Lung (tissue), 12 donors: ENCODE measurements around the gene MSX1. TPM values are rescaled to one million over a fixed set of nuclear protein-coding genes. Genes with fewer than 3 reads are reported as not detected.

Source experiments
- ATAC-seq: fragments of 200-7000 bp; cut with Tn5 transposase; one replicate; pipeline ENCODE4 v1.9.1; 2020; ENCODE audit warnings: moderate number of reproducible peaks; ENCODE audit not compliant: insufficient read depth, low FRiP score
- DNase-seq, 3 donors: peaks; one replicate each; pipeline ENCODE4 v3.0.0-alpha.2; 2013 to 2017
- H3K27ac ChIP-seq, 2 donors: one replicate each; pipeline ENCODE4 v1.5.1; 2013; ENCODE audit warnings: mild to moderate bottlenecking in 2 of 2, moderate library complexity in 2 of 2, control low read depth in 1 of 2, inconsistent platforms in 1 of 2, low read depth in 1 of 2, low read length in 1 of 2
- H3K27me3 ChIP-seq, 3 donors: one replicate each; pipeline ENCODE4 v1.5.1; 2013; ENCODE audit warnings: low read length in 2 of 3; ENCODE audit not compliant: control insufficient read depth in 3 of 3, insufficient read depth in 3 of 3
- H3K36me3 ChIP-seq, 4 donors: one replicate each; pipeline ENCODE4 v1.5.1; 2013; ENCODE audit warnings: low read length in 4 of 4, mild to moderate bottlenecking in 1 of 4, moderate library complexity in 1 of 4; ENCODE audit not compliant: control insufficient read depth in 4 of 4, insufficient read depth in 4 of 4
- H3K4me1 ChIP-seq, 5 donors: one replicate each; pipeline ENCODE4 v1.5.1; 2013; ENCODE audit warnings: low read length in 5 of 5, mild to moderate bottlenecking in 2 of 5, moderate library complexity in 1 of 5; ENCODE audit not compliant: control insufficient read depth in 5 of 5, insufficient read depth in 5 of 5
- H3K4me3 ChIP-seq: one replicate; pipeline ENCODE4 v1.5.1; 2013; ENCODE audit warnings: mild to moderate bottlenecking, control low read depth, moderate library complexity
- H3K9ac ChIP-seq, 2 donors: one replicate each; pipeline ENCODE4 v1.5.1; 2013; ENCODE audit warnings: low read length in 2 of 2, control low read depth in 1 of 2; ENCODE audit not compliant: insufficient read depth in 1 of 2
- H3K9me3 ChIP-seq, 4 donors: one replicate each; pipeline ENCODE4 v1.5.1; 2013; ENCODE audit warnings: low read length in 3 of 4, mild to moderate bottlenecking in 1 of 4, moderate library complexity in 1 of 4; ENCODE audit not compliant: control insufficient read depth in 4 of 4, insufficient read depth in 3 of 4
- WGBS, 2 donors: extraction: QIAGEN DNeasy Blood & Tissue Kit; methylation state at CpG; one replicate each; pipeline ENCODE4 v1.1.7; 2013; 5-methylcytosine and 5-hydroxymethylcytosine counted together
- polyA plus RNA-seq, 2 donors: library from polyadenylated mRNA; stranded (reverse); fragments of 200-250 nt; gene quantifications; one replicate each; pipeline ENCODE4 v1.2.1, GENCODE V29; 2013
- total RNA-seq, 2 donors: library from RNA; depleted of rRNA in 1 of 2; stranded (reverse); fragments of >200 nt in 1 of 2; gene quantifications; one replicate each; pipeline ENCODE4 v1.2.1, GENCODE V29; 2014 to 2021
- TF ChIP-seq, protein P1 (sequence below): IDR thresholded peaks from 2 replicates; pipeline ENCODE4 v1.5.1; 2012; ENCODE audit warnings: mild to moderate bottlenecking; ENCODE audit errors: control extremely low read depth, extremely low read depth
- donor health status: control.
- donor health status: control.
- donor health status: Bipolar disorder and iron deficiency.
- donor health status: healthy.
- donor health status: DM: yes; HTN: yes; CAD: no.

Gene MSX1
- total and polyA plus RNA-seq, 4 donors = 0.82 to 4.0 (median 2.8) TPM

DNA sequence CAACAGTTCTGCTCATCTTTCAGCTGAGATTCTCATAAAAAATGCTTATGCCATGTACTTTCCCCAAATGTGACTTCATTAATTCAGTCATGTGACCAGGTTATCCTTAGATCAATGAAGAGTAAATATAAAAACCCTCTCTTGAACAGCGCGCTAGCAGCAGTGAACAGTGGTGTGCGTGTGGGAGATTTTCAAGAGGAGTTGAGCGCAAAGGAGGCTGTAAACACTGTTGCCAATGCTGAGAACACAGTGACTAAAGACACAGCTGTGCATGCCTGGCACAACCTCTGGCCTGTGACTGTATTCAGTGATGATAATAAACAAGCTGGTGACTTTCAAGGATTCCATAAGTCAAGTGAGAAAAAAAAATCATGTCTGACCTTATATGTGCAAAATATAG, 25.1 kb downstream of the MSX1 start:
- DNase-seq (no peak), ATAC-seq (no peak)
- no peak overlapping the region for H3K9ac ChIP-seq
- H3K9me3 ChIP-seq = peaks cover 0 to 1% (median 0%) of the 10 kb centered on the region in 4 donors
- no peak overlapping the region for H3K4me3 ChIP-seq
- no peak overlapping the region for H3K27ac ChIP-seq
- TF ChIP-seq, protein P1, sequence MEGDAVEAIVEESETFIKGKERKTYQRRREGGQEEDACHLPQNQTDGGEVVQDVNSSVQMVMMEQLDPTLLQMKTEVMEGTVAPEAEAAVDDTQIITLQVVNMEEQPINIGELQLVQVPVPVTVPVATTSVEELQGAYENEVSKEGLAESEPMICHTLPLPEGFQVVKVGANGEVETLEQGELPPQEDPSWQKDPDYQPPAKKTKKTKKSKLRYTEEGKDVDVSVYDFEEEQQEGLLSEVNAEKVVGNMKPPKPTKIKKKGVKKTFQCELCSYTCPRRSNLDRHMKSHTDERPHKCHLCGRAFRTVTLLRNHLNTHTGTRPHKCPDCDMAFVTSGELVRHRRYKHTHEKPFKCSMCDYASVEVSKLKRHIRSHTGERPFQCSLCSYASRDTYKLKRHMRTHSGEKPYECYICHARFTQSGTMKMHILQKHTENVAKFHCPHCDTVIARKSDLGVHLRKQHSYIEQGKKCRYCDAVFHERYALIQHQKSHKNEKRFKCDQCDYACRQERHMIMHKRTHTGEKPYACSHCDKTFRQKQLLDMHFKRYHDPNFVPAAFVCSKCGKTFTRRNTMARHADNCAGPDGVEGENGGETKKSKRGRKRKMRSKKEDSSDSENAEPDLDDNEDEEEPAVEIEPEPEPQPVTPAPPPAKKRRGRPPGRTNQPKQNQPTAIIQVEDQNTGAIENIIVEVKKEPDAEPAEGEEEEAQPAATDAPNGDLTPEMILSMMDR = no peak
- H3K4me1 ChIP-seq = no peaks in the 10 kb centered on the region
- WGBS, 2 donors = 75 to 84% methylated on average over 4 of the region's 4 CpGs
- H3K36me3 ChIP-seq = no peaks in the 10 kb centered on the region
- peaks cover 0 to 22% (median 9%) of the 10 kb centered on the region in 3 donors for H3K27me3 ChIP-seq

DNA sequence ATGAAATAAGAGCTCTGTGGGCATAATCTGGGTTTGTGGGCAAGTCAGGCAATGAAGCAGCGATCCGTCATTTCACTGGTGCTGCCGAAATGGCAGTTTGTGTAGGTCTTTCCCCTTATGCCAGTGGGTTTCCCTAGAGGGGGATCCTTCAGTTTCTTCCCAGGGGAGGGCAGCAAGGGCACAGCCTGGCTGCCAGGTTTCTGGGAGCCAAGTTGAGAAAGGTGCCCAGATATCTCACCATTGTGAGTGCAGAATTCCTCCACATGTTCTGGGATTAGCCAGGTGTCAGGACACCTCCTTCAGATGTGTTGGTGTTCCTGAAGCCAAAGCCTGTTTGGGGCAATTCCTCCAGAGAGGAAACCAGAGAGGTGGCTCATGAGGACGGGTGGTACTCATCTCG, 28.0 kb downstream of the MSX1 start:
- no peak for ATAC-seq
- TF ChIP-seq, protein P1 = no peak

DNA sequence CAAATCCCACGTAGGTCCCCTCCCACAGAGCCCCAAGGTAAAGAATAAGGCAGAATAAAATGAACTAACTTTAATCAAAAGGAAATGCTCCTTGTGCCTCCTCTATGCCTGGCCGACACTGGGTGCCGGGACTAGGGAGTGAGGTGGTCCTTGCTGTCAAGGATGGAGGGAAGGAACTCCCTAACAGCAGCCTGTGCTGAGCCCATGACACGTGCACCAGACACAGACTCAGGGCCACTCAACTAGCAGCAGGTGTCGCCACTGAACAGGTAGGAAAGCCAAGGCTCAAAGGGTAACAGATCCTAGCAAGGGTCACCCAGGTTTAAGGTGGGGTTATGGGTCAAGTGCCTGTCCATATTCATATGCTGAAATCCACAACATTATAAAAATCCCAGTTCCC, 29.2 kb downstream of the MSX1 start:
- Histone ChIP-seq H3K9me3 (peaks cover 0 to under 1% (median 0%) of the 10 kb centered on the region in 4 donors), H3K9ac (no peak overlapping the region), H3K27me3 (peaks cover 3 to 24% (median 6%) of the 10 kb centered on the region in 3 donors), H3K4me3 (no peak overlapping the region), H3K4me1 (peaks cover 0 to 9% (median 0%) of the 10 kb centered on the region in 5 donors), H3K27ac (no peak overlapping the region), H3K36me3 (no peaks in the 10 kb centered on the region)
- WGBS, 2 donors = 76 to 83% methylated on average over 5 of the region's 5 CpGs
- DNase-seq = no peak
- ATAC-seq = no peak
- TF ChIP-seq, protein P1 = no peak

More for the DNA sequence above, 28.0 kb downstream of the MSX1 start:
- no peak overlapping the region for H3K27ac ChIP-seq
- peaks cover 0 to 1% (median 0%) of the 10 kb centered on the region in 4 donors for H3K9me3 ChIP-seq
- no peak overlapping the region for H3K9ac ChIP-seq
- peaks cover 0 to 24% (median 6%) of the 10 kb centered on the region in 3 donors for H3K27me3 ChIP-seq
- H3K4me3 ChIP-seq = no peak overlapping the region
- 69 to 78% methylated on average over 5 of the region's 5 CpGs for WGBS, 2 donors
- no peaks in the 10 kb centered on the region for H3K36me3 ChIP-seq
- no peak for DNase-seq
- peaks cover 0 to 9% (median 0%) of the 10 kb centered on the region in 5 donors for H3K4me1 ChIP-seq

DNA sequence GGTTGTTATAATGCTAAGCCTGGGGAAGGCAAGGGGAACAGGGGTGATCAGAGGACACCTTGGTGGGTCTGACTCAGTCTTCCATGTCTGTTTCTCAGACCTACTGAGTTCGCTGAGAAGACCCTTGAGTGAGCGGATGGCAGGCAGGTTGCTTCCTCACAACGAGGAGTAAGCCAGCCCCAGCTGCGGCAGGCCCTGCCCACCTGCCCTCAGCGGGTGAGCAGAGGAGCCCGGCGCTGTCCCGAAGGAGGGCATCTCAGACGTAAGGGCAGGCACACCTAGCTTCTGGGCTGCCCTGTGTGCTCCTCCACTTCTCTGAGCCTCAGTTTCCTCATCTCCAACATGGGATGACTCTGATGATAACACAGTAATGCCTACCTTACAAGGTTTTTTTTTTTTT, 30.3 kb downstream of the MSX1 start:
- Histone ChIP-seq H3K27ac (no peak overlapping the region), H3K27me3 (peaks cover 3 to 23% (median 6%) of the 10 kb centered on the region in 3 donors), H3K9me3 (no peaks in the 10 kb centered on the region), H3K9ac (no peak overlapping the region), H3K4me3 (no peak overlapping the region), H3K4me1 (peaks cover 0 to 9% (median 0%) of the 10 kb centered on the region in 5 donors), H3K36me3 (no peaks in the 10 kb centered on the region)
- ATAC-seq (no peak), DNase-seq (no peak)
- TF ChIP-seq, protein P1 = no peak
- WGBS, 2 donors = 70 to 93% methylated on average over 9 of the region's 9 CpGs
